WI38 (cell line): ENCODE measurements around the gene FBXL13.
"Not testable (repeated sequence)": the region's sequence is repeated elsewhere in the genome, so short reads cannot be mapped to it uniquely, and the experiment has no call there.

ENCODE experiments used
- H3K4me3 ChIP-seq: 2 replicates; pipeline ENCODE4 v1.5.1; 2011; ENCODE audit warnings: low read depth, mild to moderate bottlenecking, control low read depth, low read length
- CTCF ChIP-seq: IDR thresholded peaks from 2 replicates; pipeline ENCODE4 v1.5.1; 2012; ENCODE audit warnings: low read depth, mild to moderate bottlenecking, control low read depth, low read length

FBXL13 gene

GRCh38 chr7:102912742-102913141 is 161.9 kb downstream of the FBXL13 start, which contains the start of gene LRRC17:
TSS of gene LRRC17 (plus strand) at chr7:102913000. CDS start at chr7:102933914, 20,914 bp downstream.
- H3K4me3 ChIP-seq = peak within 1 kb of the TSS; percentile 70
- no peak for TF ChIP-seq CTCF

- TF ChIP-seq CTCF = no peak
- H3K4me3 ChIP-seq = no peak overlapping the region
Measured at GRCh38 chr7:102908676-102909075, 165.9 kb downstream of the FBXL13 start.

GRCh38 chr7:102903576-102903975 is 171.0 kb downstream of the FBXL13 start:
- H3K4me3 ChIP-seq = not testable (repeated sequence)

GRCh38 chr7:102902052-102902451 is 172.5 kb downstream of the FBXL13 start:
- not testable (repeated sequence) for H3K4me3 ChIP-seq

- no peak overlapping the region for H3K4me3 ChIP-seq
- no peak for TF ChIP-seq CTCF
Measured at GRCh38 chr7:102898532-102898859, 176.1 kb downstream of the FBXL13 start.

- no peak for TF ChIP-seq CTCF
- H3K4me3 ChIP-seq = no peak overlapping the region
Measured at GRCh38 chr7:102897856-102898531, 176.6 kb downstream of the FBXL13 start.

- H3K4me3 ChIP-seq = no peak overlapping the region
- TF ChIP-seq CTCF = no peak
Measured at GRCh38 chr7:102897211-102897631, 177.4 kb downstream of the FBXL13 start.

- no peak overlapping the region for H3K4me3 ChIP-seq
- no peak for TF ChIP-seq CTCF
Measured at GRCh38 chr7:102896585-102896984, 178.0 kb downstream of the FBXL13 start.
